ENCODE results near the gene RAB20.
"Not testable (repeated sequence)": the region's sequence is repeated elsewhere in the genome, so short reads cannot be mapped to it uniquely, and the experiment has no call there.

The RAB20 gene, protein sequence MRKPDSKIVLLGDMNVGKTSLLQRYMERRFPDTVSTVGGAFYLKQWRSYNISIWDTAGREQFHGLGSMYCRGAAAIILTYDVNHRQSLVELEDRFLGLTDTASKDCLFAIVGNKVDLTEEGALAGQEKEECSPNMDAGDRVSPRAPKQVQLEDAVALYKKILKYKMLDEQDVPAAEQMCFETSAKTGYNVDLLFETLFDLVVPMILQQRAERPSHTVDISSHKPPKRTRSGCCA

DNA sequence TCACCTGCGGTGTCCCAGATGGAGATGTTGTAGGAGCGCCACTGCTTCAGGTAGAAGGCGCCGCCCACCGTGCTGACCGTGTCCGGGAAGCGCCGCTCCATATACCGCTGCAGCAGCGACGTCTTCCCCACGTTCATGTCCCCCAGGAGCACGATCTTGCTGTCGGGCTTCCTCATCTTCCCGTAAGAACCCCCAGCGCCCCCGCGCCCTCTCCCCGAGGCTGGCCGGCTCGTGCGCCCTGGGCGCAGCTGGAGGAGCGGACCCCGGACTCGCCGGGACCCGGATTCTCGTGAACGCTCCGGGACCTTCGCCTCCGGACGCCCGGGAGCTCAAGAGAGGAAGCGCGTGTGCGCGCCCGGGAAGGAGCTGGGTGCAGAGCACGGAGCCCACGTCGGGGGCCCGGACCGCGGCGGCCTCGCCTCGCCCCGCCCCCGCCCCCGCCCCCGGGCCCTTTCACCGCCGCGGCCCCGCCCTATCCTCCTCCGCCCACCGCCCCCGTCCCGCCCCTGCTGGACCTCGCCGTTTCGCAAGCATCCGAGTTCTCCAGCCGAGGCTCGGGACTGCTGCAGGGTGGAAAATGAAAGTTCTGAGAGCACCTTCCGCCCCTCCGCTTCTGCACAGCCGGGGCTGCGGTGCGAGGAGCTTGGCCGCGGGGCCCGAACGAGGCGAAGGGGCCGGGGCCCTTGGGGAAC lies at the start of gene RAB20:
TSS of gene RAB20 (minus strand) at position 379 of the 692 bp plus-strand sequence. CDS start at position 176, 203 bp downstream.
- FAIRE-seq: no peak

GRCh38 chr13:110610955-110611595 lies 49.6 kb upstream of the RAB20 start:
- no peak for FAIRE-seq

DNA sequence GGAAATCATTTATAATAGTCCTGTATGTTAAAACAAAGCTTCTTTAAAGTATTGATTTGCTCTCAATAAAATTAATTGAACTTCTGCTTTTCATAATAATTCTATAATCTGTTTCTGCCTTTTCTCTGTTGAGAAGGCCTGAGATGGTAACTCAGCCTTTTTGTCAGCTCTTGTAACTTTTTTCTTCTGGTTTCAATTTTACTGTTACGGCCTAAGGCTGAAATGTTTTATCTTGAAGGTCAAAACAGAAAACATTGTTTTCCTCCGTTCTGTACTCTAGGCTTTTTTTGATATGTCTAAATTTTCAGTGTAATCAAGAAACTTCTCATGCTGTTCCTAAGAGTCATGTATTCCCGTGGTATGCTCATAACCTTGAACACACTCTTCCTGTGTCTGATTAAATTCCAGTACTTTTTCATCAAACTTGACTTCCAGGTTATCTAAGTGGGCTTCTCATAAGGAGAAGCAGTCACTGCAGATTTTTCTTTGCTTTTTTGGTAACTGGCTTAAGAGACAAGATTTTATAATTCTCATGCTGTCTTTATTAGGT lies 46.2 kb upstream of the RAB20 start:
- no peak for FAIRE-seq

DNA sequence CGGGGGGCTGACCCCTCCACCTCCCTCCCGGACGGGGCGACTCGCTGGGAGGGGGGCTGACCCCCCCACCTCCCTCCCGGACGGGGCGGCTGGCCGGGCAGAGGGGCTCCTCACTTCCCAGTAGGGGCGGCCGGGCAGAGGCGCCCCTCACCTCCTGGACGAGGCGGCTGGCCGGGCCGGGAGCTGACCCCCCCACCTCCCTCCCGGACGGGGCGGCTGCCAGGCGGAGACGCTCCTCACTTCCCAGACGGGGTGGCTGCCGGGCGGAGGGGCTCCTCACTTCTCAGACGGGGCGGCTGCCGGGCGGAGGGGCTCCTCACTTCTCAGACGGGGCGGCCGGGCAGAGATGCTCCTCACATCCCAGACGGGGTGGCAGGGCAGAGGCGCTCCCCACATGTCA lies 44.8 kb upstream of the RAB20 start:
- not testable (repeated sequence) for FAIRE-seq

DNA sequence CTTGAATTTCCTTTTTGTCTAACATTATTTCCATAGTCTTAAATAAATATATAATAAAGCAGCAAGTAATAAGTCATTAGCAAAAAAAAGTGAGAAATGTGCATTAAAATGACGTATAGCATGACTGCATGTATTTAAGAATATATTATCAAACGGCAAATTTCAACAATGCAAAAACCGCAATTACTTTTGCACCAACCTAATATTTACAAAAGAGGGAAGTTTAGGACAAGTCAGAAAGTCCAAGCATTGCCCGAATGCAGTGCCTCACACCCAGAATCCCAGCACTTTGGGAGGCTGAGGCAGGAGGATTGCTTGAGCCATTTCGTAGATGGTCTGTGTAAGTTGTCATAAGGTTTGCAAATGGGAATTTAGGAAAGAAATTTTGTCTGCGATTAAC lies 43.6 kb upstream of the RAB20 start:
- FAIRE-seq: no peak

DNA sequence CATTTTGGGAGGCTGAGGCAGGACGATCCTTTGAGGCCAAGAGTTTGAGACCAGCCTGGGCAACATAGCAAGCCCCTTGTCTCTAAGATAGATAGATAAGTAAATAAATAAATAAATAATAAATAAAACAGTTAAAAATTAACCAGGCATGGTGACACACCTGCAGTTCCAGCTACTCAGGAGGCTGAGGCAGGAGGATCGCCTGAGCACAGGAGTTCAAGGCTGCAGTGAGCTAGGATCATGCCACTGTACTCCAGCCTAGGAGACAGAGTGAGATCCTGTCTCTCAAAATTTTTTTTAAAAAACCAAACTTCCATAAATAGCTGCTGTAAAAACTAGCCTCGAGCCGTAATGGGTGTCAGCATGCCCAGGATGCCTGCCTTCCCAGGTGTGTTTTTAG lies 39.5 kb upstream of the RAB20 start:
- FAIRE-seq: no peak

DNA sequence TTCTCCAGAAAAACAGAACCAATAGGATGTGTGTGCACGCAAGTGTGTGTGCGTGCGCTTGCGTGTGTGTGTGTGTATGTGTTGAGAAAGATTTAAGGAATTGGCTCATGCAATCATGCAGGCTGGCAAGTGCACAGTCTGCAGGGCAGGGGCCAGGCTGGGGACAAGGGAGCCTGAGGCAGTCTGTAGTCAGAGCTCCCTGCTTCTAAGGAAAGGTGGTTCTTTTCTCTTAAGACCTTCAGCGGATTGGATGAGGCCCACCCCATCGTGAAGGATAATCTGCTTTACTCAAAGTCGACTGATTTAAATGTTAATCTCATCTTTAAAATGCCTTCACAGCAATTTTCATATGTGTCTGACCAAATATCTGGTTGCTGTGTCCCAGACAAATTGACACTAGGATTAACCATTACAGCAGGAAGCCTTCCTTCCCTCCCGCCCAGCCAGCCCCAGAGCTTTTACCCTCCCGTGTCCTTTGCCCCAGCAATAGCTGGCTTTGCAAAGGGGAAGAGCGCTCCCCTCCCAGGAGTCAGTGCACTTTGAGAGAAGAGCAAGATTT lies 38.8 kb upstream of the RAB20 start:
- no peak for FAIRE-seq

DNA sequence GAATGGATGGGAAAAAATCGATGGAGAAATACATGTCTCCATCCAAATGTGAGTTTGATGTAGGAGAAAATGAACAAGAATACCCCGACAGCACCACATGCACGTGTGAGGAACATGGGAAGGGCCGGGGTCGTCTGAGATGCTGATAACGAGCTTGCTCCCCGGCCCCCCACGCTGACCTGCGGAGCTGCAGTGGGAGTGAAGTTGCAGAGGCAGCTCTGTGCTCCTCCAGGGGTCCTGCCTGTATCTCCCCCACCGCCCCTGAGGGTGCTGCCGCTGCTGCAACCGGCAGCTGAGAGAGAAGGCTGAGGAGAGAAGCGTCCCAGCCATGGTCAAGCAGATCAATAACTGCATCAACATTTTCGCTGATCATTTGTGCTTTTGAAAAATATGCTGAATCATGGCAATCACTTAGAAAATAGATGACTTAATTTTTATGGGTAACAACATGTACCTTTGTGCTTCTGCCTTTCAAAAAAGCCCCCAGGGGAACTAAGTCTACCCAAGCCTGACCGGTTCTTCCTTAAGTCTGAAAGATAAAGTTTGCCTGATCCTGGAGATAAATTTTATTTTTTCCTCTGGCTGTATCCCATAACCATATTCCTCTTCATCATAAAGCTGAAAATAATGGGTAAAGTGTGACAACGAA lies 35.6 kb upstream of the RAB20 start:
- no peak for FAIRE-seq

DNA sequence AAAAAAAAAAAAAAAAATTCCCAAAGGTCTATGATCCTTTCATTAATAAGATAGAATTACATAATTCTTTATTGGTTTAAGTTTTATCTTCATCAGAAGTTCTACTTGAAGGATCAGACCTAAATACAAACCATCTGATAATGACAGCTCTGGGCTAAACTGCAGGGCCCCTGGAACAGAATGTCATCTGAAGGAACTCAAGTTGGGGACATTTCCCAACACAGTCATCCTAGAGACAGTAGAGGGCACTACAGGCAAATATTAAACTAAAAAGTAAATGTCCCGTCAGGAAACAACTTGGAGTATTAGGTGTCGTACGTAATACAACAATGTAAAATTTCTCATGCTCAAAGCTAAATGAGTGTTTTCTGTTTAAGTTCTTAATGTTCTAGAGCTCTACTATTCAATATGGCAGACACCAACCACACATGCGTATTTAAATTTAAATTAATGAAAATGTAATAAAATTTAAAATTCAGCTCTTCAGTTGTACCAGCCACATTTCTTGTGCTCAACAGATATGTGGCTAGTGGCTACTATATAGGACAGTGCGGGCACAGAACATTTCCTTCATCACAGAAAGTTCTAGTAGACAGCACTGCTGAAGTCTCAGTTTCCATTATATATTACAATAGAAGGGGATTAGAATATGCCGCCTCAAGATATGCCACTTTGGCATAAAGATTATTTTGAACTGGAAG lies 32.1 kb upstream of the RAB20 start:
- peak; percentile 85 for FAIRE-seq

DNA sequence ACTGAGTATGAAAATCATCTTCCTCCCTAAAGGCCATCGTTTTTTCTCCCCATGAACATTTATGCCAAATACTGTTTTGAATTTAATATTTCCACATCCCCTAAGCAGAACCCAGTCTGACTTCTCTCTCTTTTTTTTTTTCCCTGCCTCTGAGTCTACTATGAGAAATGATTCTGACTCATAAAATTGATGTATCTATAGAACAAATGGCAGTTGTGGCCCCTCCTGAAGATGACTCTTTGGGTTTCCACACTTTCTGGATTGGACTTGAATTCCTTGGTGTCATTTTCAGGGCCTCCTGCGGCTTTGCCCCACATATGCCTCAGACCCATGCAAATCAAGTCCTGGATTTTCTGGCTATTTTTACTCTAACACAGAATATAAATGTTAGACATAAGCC lies 31.1 kb upstream of the RAB20 start:
- no peak for FAIRE-seq

GRCh38 chr13:110590577-110590976 lies 29.1 kb upstream of the RAB20 start:
- no peak for FAIRE-seq

DNA sequence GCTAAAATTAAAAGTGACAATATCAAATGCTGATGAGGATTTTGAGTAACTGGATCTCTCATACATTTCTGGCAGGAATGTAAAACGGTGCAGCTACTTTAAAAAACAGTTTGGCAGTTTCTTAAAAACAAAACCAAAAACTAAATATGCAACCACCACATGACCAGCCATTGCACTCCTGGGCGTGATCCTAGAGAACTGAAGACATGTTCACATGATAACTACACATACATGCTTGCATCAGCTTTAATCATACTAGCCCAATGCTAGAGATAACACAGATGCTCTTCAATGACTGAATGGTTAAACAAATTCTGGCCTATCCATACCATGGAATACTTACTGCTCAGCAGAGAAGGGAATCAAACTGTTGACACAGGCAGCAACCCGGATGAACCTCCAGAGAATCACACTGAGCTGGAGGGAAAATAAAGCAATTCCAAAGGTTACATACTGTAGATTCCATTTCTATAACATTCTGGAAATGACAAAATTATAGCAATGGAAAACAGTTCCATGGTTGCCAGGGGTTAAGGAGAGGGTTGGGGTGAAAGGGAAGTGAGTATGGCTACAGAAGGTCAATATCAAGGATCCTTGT lies 28.4 kb upstream of the RAB20 start:
- no peak for FAIRE-seq

DNA sequence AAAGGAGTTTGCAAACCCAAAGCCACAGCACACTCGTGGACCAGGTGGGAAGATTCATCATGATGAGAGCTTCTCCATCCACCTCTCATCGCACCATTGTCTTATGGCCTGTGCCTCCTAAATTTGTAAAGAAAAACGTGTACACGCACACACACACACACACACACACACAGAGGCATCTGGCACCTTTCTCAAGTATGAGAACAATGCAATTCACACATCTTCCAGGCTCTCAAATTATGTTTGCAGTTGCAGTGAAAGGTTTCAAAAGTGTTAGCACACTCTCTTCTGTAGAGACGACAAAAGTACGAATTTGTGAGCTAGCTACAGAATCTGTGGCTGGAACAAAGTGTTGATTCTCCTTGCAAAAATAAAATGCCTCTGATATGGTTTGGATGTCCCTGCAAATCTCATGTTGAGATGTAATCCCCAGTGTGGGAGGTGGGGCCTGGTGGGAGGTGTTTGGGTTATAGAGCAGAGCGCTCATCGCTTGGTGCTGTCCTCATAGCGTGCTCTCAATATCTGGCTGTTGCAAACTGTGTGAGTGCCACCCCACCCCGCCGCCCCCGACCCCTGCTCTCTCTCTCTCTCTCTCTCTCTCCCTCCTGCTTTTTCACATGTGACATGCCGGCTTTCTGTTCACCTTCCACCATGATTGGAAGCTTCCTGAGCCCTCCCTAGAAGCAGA lies 21.8 kb upstream of the RAB20 start:
- no peak for FAIRE-seq

GRCh38 chr13:110582421-110582954 lies 21.0 kb upstream of the RAB20 start:
- no peak for FAIRE-seq

DNA sequence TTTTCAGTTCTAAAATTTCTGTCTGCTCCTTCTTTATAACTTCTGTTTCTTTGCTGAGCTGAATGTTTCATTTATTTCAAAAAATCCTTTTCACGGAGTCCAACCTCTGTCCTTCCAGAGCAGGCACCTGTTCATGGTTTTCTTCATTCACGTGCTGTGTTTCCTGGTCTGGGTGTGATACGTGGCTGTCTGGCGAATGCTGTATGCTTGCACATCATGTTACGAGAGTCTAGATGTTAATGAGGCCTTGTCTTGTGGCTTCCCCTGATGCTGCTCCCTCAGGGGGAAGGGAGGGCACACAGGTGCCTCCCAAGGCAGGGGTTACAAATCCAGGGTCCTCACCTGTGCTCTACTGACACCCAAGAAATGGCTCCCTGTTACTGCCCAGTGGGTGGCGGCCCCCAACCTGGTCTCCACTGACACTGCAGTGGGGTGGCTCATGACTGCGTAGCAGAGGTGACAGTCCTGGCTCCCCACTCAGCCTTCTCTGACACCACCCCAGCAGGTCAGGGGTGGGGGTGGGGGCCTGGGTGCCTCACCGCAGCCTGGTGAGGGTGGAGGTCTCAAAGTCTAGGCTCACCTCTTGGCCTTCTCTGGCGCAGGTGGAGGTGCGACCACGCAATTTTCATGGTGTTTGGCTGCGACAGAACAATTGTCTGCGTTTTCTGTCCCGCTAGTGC lies 20.1 kb upstream of the RAB20 start:
- no peak for FAIRE-seq

GRCh38 chr13:110580800-110581199 lies 19.3 kb upstream of the RAB20 start:
- FAIRE-seq: no peak

GRCh38 chr13:110578363-110578762 lies 16.8 kb upstream of the RAB20 start:
- FAIRE-seq: no peak

- no peak for FAIRE-seq
Measured at GRCh38 chr13:110576736-110577476, 15.4 kb upstream of the RAB20 start.

DNA sequence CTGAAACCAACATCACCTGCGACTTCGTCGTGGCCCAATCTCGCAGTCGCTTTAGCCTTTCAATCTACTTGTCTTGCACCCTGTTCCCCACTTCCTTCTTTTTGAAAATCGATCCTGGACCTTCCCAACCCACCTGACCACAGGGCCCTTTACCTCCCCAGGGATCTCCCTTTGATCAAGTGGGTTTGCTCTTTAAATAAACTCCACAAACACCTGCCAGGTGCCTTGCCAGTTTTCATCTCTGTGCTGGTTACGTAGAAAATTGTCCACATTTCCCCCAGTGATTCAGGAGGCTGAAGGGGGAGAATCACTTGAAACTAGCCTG lies 14.5 kb upstream of the RAB20 start:
- no peak for FAIRE-seq
